ENCODE data around the gene IKZF3.

DNA sequence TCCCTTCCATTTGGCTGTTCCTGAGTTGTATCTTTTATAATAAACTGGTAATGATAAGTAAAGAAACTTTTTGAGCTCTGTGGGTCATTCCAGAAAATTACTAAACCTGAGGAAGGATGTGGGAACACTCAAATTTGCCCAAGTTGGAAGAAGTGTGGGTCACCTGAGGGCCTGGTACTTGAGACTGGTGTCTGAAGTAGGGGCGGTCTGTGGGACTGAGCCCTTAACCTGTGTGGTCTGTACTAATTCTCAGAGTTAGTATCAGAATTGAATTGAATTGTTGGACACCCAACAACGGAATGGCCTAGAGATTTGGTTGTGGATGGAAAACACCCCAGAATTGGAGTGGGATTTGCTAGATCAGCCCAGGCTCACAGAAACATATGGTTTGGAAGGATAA lies 43.1 kb downstream of the IKZF3 start:
- TF ChIP-seq, protein P1, sequence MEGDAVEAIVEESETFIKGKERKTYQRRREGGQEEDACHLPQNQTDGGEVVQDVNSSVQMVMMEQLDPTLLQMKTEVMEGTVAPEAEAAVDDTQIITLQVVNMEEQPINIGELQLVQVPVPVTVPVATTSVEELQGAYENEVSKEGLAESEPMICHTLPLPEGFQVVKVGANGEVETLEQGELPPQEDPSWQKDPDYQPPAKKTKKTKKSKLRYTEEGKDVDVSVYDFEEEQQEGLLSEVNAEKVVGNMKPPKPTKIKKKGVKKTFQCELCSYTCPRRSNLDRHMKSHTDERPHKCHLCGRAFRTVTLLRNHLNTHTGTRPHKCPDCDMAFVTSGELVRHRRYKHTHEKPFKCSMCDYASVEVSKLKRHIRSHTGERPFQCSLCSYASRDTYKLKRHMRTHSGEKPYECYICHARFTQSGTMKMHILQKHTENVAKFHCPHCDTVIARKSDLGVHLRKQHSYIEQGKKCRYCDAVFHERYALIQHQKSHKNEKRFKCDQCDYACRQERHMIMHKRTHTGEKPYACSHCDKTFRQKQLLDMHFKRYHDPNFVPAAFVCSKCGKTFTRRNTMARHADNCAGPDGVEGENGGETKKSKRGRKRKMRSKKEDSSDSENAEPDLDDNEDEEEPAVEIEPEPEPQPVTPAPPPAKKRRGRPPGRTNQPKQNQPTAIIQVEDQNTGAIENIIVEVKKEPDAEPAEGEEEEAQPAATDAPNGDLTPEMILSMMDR (conservative IDR thresholded peaks at IDR 0.05; ENCODE audit: low read depth, low read length), result no peak
- no peak for TF ChIP-seq EZH2 (IDR thresholded peaks at IDR 0.05; ENCODE audit: low read length, unreplicated experiment)
